Retinal pigment epithelial cell (primary cell): ENCODE results near the gene AK6.
"Not testable (repeated sequence)": the region's sequence is repeated elsewhere in the genome, so short reads cannot be mapped to it uniquely, and the experiment has no call there.

Experiments
- DNase-seq: peaks from one replicate; pipeline ENCODE4 v3.0.0-alpha.2; 2010; ENCODE audit warnings: low read depth
- H3K4me3 ChIP-seq: 2 replicates; pipeline ENCODE4 v1.5.1; 2011; ENCODE audit warnings: mild to moderate bottlenecking, low read length, control low read depth, moderate library complexity
- TF ChIP-seq, protein P1 (sequence below): conservative IDR thresholded peaks from 2 replicates; pipeline ENCODE4 v1.5.1; 2011; ENCODE audit warnings: low read depth, low read length, control low read depth, inconsistent platforms

AK6 gene

DNA sequence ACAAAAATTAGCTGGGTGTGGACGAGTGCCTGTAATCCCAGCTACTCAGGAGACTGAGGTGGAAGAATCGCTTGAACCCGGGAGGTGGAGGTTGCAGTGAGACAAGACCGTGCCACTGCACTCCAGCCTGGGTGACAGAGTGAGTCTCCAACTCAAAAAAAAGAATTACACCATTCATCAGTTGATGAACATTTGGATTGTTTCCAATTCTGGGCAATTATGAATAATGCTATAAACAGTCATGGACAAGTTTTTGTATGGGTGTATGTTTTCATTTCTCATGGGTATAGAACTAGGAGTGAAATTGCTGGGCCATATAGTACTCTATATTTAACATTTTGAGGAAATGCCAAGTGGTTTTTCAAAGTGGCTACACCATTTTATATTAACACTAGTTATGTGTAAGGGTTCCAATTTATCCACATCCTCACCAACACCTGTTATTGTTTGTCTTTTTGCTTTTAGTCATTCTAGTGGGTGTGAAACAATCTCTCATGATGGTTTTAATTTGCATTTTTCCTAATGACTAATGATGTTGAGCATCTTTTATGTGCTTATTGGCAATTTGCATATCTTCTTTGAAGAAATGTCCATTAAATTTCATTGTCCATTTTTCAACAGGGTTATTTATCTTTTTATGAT lies 27.7 kb downstream of the AK6 start:
- TF ChIP-seq, protein P1, sequence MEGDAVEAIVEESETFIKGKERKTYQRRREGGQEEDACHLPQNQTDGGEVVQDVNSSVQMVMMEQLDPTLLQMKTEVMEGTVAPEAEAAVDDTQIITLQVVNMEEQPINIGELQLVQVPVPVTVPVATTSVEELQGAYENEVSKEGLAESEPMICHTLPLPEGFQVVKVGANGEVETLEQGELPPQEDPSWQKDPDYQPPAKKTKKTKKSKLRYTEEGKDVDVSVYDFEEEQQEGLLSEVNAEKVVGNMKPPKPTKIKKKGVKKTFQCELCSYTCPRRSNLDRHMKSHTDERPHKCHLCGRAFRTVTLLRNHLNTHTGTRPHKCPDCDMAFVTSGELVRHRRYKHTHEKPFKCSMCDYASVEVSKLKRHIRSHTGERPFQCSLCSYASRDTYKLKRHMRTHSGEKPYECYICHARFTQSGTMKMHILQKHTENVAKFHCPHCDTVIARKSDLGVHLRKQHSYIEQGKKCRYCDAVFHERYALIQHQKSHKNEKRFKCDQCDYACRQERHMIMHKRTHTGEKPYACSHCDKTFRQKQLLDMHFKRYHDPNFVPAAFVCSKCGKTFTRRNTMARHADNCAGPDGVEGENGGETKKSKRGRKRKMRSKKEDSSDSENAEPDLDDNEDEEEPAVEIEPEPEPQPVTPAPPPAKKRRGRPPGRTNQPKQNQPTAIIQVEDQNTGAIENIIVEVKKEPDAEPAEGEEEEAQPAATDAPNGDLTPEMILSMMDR: no peak
- no peak overlapping the region for H3K4me3 ChIP-seq

DNA sequence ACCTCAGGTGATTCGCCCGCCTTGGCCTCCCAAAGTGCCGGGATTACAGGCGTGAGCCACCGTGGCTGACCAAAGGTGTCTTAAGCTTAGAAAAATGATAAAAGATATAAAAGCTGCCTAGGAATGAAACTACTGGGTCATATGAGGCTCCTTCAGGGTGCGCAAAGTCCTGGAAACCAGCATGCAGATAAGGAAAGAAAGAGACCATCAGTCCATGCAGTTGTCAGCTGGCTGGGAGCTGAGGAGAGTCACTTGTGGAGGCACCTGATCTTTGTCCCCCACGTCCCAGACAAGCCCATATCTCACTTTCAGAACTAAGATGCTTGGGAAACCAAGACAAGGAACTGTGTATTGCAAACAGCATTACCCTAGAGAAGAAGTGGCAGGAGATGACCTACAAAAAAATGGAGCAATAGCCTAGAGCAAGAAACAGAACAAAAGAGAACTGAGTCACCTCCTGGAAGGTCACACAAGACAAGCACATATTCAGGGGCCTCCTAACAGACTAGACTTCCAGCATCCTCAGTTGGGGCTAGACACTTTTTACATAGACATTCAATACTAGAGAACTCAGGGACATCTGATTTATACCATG lies 33.9 kb downstream of the AK6 start:
- no peak overlapping the region for H3K4me3 ChIP-seq
- TF ChIP-seq, protein P1: no peak
- DNase-seq: no peak

More for the DNA sequence above, 27.7 kb downstream of the AK6 start:
- no peak for DNase-seq

DNA sequence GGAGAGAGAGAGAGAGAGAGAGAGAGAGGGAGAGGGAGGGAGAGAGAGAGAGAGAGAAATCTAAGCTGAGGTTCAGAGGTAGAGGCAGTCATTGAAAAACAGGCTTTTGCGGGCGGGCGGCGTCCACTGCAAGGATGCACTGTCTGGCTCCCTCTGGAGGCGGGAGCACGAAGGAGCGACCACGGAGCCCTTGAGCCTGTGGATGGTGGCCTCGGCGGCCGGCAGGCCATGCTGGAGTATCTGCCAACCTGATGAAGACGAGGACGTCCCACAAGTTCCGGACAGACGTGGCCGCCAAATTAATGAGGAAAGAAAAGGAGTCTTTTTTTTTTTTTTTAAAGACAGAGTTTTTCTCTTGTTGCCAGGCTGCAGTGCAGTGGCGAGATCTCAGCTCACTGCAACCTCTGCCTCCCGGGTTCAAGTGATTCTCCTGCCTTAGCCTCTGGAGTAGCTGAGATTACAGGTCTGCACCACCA lies 34.5 kb downstream of the AK6 start:
- H3K4me3 ChIP-seq: peak overlapping the region; percentile 17
- peak; percentile 34 for DNase-seq
- TF ChIP-seq, protein P1: peak; percentile 85

DNA sequence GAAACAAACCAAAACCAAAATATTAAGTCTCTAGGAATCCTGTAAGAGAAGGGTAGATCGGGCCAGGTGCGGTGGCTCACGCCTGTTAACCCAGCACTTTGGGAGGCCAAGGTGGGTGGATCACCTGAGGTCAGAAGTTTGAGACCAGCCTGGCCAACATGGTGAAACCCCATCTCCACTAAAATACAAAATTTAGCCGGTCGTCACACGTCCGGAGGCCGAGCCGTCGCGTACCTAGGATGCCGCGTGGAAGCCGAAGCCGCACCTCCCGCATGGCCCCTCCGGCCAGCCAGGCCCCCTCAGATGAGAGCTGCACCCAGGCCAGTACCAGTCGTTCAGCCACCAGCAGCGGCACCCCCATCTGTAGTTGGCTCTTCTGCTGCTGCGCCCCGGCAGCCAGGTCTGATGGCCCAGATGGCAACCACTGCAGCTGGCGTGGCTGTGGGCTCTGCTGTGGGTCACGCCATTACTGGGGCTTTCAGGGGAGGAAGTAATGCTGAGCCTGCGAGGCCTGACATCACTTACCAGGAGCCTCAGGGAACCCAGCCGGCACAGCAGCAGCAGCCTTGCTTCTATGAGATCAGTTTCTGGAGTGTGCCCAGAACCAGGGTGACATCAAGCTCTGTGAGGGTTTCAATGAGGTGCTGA lies 35.5 kb downstream of the AK6 start:
- not testable (repeated sequence) for DNase-seq, H3K4me3 ChIP-seq

DNA sequence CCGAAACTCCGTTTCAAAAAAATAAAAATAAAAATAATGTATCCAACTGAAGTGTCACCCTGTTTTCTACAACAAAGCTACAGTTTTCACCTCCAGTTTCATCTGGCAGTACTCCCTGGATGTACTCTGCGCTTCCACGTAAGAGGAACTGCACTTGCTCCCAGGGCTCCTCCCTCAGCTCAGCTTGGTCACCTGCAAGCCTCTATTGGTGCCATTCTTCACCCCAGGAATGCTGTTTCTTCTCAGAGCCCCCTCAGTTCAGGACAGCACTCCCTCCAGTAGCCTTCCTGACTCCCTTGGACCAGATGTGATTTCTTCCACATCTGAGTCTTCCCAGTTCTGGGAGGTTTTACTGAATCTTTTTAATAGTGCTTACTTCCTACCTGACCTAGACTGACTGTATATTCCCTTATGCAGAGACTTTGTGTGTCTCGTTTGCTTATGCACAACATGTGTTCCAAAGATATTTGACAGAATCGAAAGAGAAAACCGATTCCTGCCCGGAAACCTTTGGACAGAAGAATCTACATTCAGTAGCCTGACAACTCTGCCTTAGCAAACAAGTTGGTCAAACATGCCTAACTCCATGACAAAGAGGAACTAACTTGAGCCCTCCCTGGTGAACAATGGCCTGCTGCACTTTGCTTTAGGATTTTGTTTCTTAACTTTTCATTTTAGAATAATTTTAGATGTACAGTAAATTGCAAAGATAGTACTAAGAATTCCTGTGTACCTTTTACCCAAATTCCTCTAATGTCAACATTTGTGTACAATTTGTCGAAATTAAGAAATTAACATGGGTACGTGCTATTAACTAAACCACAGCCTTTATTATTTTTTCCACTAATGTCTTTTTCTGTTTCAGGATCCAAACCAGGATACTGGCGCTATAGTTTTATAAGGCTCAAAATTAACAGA lies 37.5 kb downstream of the AK6 start:
- no peak for DNase-seq
- TF ChIP-seq, protein P1: no peak
- peak overlapping the region; percentile 81 for H3K4me3 ChIP-seq

DNA sequence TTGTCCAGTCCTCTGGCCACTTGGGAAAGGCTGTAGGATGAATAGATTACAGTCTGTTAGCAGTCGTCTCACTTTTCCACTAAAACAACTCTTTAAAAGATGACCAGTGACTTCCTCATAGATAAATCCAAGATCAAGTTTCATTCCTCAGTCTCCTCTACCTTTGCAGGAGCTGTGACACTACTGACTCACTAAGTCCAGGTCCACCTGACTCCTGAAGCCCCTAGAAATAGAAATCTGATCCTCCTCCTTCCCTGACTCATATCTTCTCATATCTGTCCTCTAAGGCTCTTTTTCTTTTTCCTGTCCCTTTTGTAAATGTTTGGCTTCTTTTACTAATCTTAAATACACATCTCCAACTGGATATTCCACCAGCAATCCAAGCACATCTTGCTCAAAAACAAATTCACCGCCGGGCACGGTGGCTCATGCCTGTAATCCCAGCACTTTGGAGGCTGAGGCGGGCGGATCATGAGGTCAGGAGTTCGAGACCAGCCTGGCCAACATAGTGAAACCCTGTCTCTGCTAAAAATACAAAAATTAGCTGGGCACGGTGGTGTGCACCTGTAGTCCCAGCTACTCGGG lies 39.3 kb downstream of the AK6 start:
- TF ChIP-seq, protein P1: no peak
- H3K4me3 ChIP-seq: no peak overlapping the region
- no peak for DNase-seq

DNA sequence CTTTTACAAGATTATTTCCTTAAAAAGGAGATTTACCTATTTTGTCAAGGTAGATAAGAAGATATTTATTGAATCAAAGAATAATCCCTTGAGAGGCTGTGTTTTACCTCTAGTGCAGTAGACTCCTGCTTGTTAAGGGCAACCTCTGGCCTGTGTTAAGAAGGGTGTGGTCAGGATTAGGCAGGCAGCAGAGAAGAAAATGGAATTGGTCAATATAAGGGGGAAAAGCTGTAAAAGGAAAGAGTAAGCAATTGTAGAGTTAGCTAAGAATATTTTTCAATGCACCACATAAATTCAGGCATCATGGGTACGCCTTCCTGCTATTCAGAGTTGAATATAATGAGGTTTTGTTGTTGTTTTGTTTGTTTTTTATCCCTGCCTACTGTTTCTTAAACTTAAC lies 43.0 kb downstream of the AK6 start:
- no peak overlapping the region for H3K4me3 ChIP-seq
- TF ChIP-seq, protein P1: no peak
- DNase-seq: no peak
